ENCODE data around the gene PLCD3.

DNA sequence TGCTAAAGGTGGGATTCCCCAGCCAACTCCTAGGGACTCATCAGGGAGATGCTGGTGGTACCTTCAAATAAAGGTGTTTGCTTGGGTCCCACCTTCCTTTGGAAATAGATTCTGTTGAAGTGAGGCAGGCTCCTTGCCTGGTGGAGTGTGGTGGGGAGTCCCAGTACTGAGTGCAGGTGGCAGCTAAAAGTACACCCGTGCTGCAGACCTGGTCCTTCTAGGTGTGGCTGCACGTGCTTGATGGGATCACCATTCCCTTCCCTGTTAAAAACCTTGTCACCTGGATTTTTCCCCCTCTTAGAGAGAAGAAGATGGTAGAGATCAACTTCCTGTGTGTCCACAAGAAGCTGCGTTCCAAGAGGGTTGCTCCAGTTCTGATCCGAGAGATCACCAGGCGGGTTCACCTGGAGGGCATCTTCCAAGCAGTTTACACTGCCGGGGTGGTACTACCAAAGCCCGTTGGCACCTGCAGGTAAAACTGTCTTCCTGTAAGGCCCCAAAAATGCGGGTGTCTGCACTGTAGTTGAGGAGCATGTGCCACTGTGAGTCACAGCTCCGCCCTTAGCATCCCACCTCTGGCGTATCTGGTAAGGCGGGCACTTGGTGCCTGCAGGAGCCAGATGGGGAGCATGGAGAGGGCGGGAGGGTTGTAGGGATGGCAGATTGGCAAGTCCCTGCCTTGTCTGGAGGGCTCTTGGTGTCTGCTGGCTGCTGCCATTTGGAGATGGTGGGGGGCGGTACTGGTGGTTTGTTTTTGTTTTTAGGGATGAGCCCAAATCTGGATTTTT lies 34.0 kb downstream of the PLCD3 start:
- TF ChIP-seq, protein P1, sequence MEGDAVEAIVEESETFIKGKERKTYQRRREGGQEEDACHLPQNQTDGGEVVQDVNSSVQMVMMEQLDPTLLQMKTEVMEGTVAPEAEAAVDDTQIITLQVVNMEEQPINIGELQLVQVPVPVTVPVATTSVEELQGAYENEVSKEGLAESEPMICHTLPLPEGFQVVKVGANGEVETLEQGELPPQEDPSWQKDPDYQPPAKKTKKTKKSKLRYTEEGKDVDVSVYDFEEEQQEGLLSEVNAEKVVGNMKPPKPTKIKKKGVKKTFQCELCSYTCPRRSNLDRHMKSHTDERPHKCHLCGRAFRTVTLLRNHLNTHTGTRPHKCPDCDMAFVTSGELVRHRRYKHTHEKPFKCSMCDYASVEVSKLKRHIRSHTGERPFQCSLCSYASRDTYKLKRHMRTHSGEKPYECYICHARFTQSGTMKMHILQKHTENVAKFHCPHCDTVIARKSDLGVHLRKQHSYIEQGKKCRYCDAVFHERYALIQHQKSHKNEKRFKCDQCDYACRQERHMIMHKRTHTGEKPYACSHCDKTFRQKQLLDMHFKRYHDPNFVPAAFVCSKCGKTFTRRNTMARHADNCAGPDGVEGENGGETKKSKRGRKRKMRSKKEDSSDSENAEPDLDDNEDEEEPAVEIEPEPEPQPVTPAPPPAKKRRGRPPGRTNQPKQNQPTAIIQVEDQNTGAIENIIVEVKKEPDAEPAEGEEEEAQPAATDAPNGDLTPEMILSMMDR (IDR thresholded peaks at IDR 0.05): no peak
- TF ChIP-seq POLR2A (IDR thresholded peaks at IDR 0.05): no peak
